ES-I3 (cell line): ENCODE data around the gene ACTR1B.
A peak's percentile ranks its signal among the peaks of the same experiment; 100 is the strongest.
"Not testable (repeated sequence)": the region's sequence is repeated elsewhere in the genome, so short reads cannot be mapped to it uniquely, and the experiment has no call there.

Experiments
- H3K36me3 ChIP-seq: 2 replicates; pipeline ENCODE4 v1.6.1; 2013; ENCODE audit warnings: mild to moderate bottlenecking, low read length, control low read depth, moderate library complexity; ENCODE audit not compliant: insufficient read depth
- H3K4me1 ChIP-seq: 2 replicates; pipeline ENCODE4 v1.6.1; 2013; ENCODE audit warnings: mild to moderate bottlenecking, control low read depth, low read length; ENCODE audit not compliant: insufficient read depth
- H3K9ac ChIP-seq: 2 replicates; pipeline ENCODE4 v1.6.1; 2013; ENCODE audit warnings: low read depth, mild to moderate bottlenecking, low read length, moderate library complexity
- H3K9me3 ChIP-seq: 2 replicates; pipeline ENCODE4 v1.6.1; 2013; ENCODE audit warnings: mild to moderate bottlenecking, low read length, moderate library complexity; ENCODE audit not compliant: control insufficient read depth, insufficient read depth

ACTR1B gene

GRCh38 chr2:97663962-97664635, at the start of gene ACTR1B:
Gene ACTR1B, minus strand, starts transcription at chr2:97664044. Its CDS starts 154 bp downstream, at chr2:97663890.
- H3K36me3 ChIP-seq: no peaks in the 10 kb centered on the region; the same call in 1 of the 2 replicates
- H3K4me1 ChIP-seq: peaks cover 9% of the 10 kb centered on the region
- H3K9ac ChIP-seq: peak within 1 kb of the TSS; percentile 86
- H3K9me3 ChIP-seq: no peaks in the 10 kb centered on the region

- H3K9ac ChIP-seq: no peak overlapping the region
Observed at GRCh38 chr2:97712693-97713295, 49.0 kb upstream of the ACTR1B start.

GRCh38 chr2:97712175-97712574, 48.3 kb upstream of the ACTR1B start:
- H3K9ac ChIP-seq, H3K36me3 ChIP-seq, H3K9me3 ChIP-seq, H3K4me1 ChIP-seq: not testable (repeated sequence)

More at GRCh38 chr2:97712693-97713295, 49.0 kb upstream of the ACTR1B start:
- no peaks in the 10 kb centered on the region; the same call in 1 of the 2 replicates for H3K4me1 ChIP-seq
- H3K9me3 ChIP-seq: no peaks in the 10 kb centered on the region
- no peaks in the 10 kb centered on the region for H3K36me3 ChIP-seq

GRCh38 chr2:97711394-97711711, 47.5 kb upstream of the ACTR1B start:
- H3K4me1 ChIP-seq: no peaks in the 10 kb centered on the region; the same call in 1 of the 2 replicates
- no peaks in the 10 kb centered on the region for H3K9me3 ChIP-seq
- no peak overlapping the region for H3K9ac ChIP-seq
- no peaks in the 10 kb centered on the region for H3K36me3 ChIP-seq

- no peaks in the 10 kb centered on the region for H3K4me1 ChIP-seq
Observed at GRCh38 chr2:97708608-97709007, 44.8 kb upstream of the ACTR1B start.

GRCh38 chr2:97708048-97708380, 44.2 kb upstream of the ACTR1B start:
- Histone ChIP-seq H3K36me3 (no peaks in the 10 kb centered on the region), H3K9ac (no peak overlapping the region), H3K9me3 (no peaks in the 10 kb centered on the region), H3K4me1 (no peaks in the 10 kb centered on the region)

More at GRCh38 chr2:97708608-97709007, 44.8 kb upstream of the ACTR1B start:
- no peaks in the 10 kb centered on the region for H3K9me3 ChIP-seq
- no peak overlapping the region for H3K9ac ChIP-seq
- no peaks in the 10 kb centered on the region for H3K36me3 ChIP-seq

DNA sequence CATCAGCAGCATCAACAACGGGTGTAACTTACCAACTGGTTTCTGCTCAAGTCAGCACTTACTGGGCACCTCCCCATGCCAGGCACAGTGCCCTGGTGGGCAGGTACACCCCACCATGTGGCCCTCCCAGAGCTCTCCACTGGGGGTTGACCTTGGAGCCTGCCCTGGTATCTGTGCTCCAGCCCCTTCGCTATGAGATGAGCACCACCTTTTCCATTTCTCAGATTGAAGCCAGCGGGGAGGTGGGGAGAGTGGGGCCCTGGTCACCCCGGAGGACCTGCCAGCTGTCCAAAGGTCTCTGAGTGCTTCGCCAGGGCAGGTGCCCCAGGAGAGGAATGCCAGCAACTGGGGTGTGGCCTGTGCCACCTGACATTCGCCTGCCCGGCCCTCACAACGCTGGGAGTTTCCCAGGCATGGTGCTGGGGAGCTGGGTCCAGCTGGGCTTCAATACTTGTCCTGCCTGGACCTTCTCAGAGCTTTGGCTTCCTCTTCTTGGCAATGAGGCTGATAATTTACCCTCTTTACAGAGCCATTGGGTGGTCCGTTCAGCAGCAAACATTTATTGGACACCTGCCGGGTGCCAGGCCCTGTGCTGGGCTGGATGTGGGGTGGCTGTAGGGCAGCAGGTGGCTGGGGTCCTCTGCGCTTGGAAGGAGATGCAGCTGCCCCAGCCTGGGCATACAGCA, 43.7 kb upstream of the ACTR1B start:
- H3K9me3 ChIP-seq: no peaks in the 10 kb centered on the region
- no peaks in the 10 kb centered on the region for H3K4me1 ChIP-seq
- no peak overlapping the region for H3K9ac ChIP-seq
- no peaks in the 10 kb centered on the region for H3K36me3 ChIP-seq

GRCh38 chr2:97706708-97707345, 43.0 kb upstream of the ACTR1B start:
- Histone ChIP-seq H3K36me3 (no peaks in the 10 kb centered on the region), H3K4me1 (no peaks in the 10 kb centered on the region), H3K9ac (no peak overlapping the region), H3K9me3 (no peaks in the 10 kb centered on the region)

- Histone ChIP-seq H3K9ac (no peak overlapping the region), H3K36me3 (no peaks in the 10 kb centered on the region), H3K9me3 (no peaks in the 10 kb centered on the region), H3K4me1 (no peaks in the 10 kb centered on the region)
Observed at GRCh38 chr2:97706112-97706511, 42.3 kb upstream of the ACTR1B start.

DNA sequence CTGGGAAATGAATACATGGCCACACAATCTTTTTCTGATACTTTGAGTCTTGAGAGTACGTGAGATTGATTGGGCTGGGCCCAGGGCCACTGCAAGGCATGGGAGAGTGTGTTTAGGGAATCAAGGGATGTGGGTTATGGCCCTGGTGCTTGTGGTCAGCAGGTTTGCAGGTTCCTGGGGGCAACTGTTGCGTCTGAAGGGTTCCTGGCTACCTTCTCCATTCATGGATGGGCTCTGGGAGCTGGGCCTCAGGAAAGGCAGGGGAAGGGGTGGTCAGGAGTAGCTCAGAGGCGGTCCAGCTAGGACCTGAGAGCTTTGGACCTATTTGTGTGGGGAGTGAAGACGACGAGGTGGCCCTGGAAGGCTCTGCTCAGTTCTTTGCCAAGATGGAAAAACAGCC, 41.1 kb upstream of the ACTR1B start:
- Histone ChIP-seq H3K4me1 (no peaks in the 10 kb centered on the region), H3K9me3 (no peaks in the 10 kb centered on the region), H3K9ac (no peak overlapping the region), H3K36me3 (no peaks in the 10 kb centered on the region)

DNA sequence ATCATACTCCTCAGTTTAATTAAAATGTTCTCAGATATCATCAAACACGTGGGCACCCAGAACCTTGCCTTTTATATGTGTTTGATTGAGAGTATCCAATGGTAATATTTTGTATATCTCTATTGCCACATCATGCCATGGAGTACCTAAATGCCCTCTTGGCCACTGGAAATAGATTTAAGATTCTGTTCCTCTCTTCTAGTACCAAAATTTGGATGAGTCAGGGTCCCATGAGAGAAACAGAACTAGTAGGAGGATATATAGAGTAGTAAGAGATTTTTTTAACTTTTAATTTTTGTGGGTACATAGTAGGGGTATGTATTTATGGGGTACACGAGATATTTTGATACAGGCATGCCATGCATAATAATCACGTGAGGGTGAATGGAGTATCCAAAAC, 39.9 kb upstream of the ACTR1B start:
- Histone ChIP-seq H3K9ac (no peak overlapping the region), H3K9me3 (no peaks in the 10 kb centered on the region), H3K4me1 (no peaks in the 10 kb centered on the region), H3K36me3 (no peaks in the 10 kb centered on the region)

DNA sequence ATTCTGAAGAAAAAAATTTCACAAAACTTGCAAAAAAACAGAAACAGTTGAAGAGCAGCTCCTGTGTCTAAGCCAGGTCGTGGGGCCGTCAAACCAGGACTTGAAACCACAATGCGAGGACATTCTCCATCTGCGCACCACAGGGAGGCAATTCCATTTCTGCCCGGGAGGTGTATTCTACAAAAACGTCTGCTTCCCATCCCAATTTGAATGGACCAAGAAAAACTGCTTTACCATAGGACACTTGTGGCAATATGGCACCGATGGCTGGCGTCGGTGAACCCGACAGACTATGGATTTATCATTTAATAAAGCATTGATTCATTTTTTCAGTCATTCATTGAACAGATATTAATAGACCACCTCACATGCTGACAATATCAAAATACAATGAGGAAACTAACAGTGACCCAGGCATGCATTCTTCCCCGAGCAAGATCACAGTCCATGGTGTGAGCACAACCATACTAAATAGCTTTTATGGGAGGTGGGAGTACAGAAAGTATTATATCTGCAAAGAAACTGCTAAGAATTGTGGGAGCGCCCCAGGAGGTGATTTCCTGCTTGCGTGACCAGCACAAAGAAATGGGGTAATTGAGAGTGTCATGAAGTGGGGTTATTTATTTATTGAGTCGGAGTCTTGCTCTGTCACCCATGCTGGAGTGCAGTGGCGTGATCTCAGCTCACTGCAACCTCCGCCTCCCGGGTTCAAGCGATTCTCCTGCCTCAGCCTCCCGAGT, 39.1 kb upstream of the ACTR1B start:
- no peaks in the 10 kb centered on the region for H3K9me3 ChIP-seq
- no peak overlapping the region for H3K9ac ChIP-seq
- no peaks in the 10 kb centered on the region for H3K36me3 ChIP-seq
- no peaks in the 10 kb centered on the region for H3K4me1 ChIP-seq

DNA sequence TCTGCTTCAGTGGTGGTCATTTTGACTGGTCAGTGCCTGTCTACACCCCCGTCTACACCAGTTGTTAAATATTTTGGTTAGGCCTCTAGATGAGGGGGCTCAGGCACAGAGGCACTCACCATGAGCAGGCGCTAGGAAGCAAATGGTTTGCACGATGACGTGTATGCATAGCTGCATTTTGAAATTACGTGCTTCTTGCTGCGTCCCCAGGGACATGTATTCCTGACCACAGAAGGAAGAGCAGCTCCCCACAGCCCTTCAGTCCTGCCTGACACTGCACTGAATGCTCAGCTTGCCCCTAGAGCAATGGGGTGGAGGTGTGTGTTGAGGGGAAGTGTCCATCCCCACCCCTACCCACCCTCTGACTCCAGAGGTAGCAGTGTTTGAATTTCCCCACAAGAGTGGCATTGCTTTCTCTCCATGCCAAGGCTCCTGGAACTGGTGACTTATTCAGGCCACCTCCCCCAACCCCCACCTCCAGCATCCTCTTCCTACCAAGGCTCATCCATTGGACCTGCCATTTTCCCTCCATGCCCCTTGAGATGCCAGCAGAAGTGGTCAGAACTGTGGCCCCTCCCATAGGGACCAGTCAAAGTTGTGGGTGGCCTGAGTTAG, 38.1 kb upstream of the ACTR1B start:
- no peaks in the 10 kb centered on the region for H3K36me3 ChIP-seq
- H3K4me1 ChIP-seq: no peaks in the 10 kb centered on the region
- H3K9ac ChIP-seq: no peak overlapping the region

GRCh38 chr2:97701186-97701585, 37.3 kb upstream of the ACTR1B start:
- H3K9me3 ChIP-seq: no peaks in the 10 kb centered on the region
- no peak overlapping the region for H3K9ac ChIP-seq
- no peaks in the 10 kb centered on the region for H3K4me1 ChIP-seq
- no peaks in the 10 kb centered on the region for H3K36me3 ChIP-seq

More for the DNA sequence above, 38.1 kb upstream of the ACTR1B start:
- H3K9me3 ChIP-seq: no peaks in the 10 kb centered on the region
